Raji (cell line): ENCODE results near the gene NHSL2.
A peak's percentile ranks its signal among the peaks of the same experiment; 100 is the strongest.

ENCODE experiments used
- POLR2A ChIP-seq: IDR thresholded peaks from 2 replicates; pipeline ENCODE4 v1.6.1; 2011; ENCODE audit warnings: low read depth, low read length, control low read depth; ENCODE audit not compliant: insufficient read depth

The NHSL2 gene

GRCh38 chrX:72142094-72142793 lies 231.6 kb downstream of the NHSL2 start:
- no peak for TF ChIP-seq POLR2A

GRCh38 chrX:72142794-72143608 lies 232.4 kb downstream of the NHSL2 start:
- no peak for TF ChIP-seq POLR2A

GRCh38 chrX:72143609-72143907 lies 232.9 kb downstream of the NHSL2 start:
- no peak for TF ChIP-seq POLR2A

- TF ChIP-seq POLR2A: no peak
Measured at GRCh38 chrX:72145181-72145580, 234.5 kb downstream of the NHSL2 start.

GRCh38 chrX:72146527-72146926 lies 235.9 kb downstream of the NHSL2 start:
- TF ChIP-seq POLR2A: no peak

- TF ChIP-seq POLR2A: no peak
Measured at GRCh38 chrX:72158773-72159172, 248.1 kb downstream of the NHSL2 start.

- no peak for TF ChIP-seq POLR2A
Measured at GRCh38 chrX:72159769-72160168, 249.1 kb downstream of the NHSL2 start.

- no peak for TF ChIP-seq POLR2A
Measured at GRCh38 chrX:72165551-72165950, 254.9 kb downstream of the NHSL2 start.

- no peak for TF ChIP-seq POLR2A
Measured at GRCh38 chrX:72169008-72169728, 258.5 kb downstream of the NHSL2 start.

- no peak for TF ChIP-seq POLR2A
Measured at GRCh38 chrX:72176981-72177380, 266.3 kb downstream of the NHSL2 start.

GRCh38 chrX:72180539-72180938 lies 269.9 kb downstream of the NHSL2 start:
- no peak for TF ChIP-seq POLR2A

- TF ChIP-seq POLR2A: peak; percentile 63
Measured at GRCh38 chrX:72181178-72182125, 270.8 kb downstream of the NHSL2 start, which contains the start of gene PIN4. PIN4 (plus strand) TSS chrX:72181757; CDS start chrX:72181786, 29 bp downstream.

GRCh38 chrX:72182924-72183323 lies 272.3 kb downstream of the NHSL2 start:
- TF ChIP-seq POLR2A: no peak

GRCh38 chrX:72201836-72202536 lies 291.3 kb downstream of the NHSL2 start:
- no peak for TF ChIP-seq POLR2A
